Measurements from ENCODE around the gene SYNPO2. TPM values are rescaled to one million over a fixed set of nuclear protein-coding genes. Genes with fewer than 3 reads are reported as not detected.
A peak's percentile ranks its signal among the peaks of the same experiment; 100 is the strongest.
"Not testable (repeated sequence)": the region's sequence is repeated elsewhere in the genome, so short reads cannot be mapped to it uniquely, and the experiment has no call there.

SYNPO2 gene
- total RNA-seq, 1 experiment from 2014 or later = 9.2 TPM

DNA sequence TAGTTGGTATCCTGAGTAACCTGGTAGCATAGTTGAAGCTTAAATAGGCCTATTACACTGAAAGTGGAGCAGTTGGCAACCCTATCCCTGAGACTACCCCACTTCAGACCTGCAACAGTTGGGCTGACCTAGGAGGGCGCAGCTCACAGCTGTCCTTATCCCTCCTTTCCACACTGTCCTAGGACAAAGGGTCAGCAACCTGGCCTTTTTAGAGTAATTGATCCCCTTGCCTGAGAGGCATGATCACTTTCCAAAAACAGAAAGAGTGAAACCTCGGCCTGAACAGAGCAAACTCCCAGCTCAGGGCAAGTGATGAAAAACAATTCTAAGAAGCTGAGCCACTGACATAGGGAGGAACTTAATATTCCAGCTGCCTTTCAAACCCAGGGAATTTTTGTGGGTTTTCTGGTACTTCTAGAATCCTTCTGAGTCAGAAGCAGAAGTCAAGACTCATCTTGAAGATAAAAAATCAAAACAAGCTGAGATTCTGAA lies 152.1 kb downstream of the SYNPO2 start:
- DNase-seq = peak; percentile 42 to 64

DNA sequence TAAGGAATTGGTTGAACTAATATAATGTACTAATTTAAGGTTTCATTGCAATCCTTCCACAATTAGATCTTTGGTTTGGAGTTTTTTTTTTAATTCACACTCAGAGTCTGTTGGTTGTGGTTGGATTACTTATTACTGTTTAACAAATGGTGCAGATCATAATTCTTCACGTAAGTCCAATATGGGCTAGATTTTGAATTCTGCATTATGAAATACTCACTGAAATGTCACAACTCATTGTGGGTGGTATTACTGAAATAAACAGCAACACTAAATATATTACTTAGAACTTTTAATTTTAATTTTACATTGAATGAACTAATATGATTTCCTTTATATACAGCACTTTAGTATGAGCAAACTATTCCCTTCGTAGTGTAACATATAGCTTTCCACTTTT lies 152.7 kb downstream of the SYNPO2 start:
- Histone ChIP-seq H3K4me1 (peaks cover 19% of the 10 kb centered on the region), H3K9me3 (replicated peaks) (no peaks in the 10 kb centered on the region), H3K27me3 (no peaks in the 10 kb centered on the region), H3K27ac (peak overlapping the region; percentile 38), H3K4me3 (no peak overlapping the region), H3K36me3 (no peaks in the 10 kb centered on the region)
- no peak for DNase-seq

More for the DNA sequence above, 152.1 kb downstream of the SYNPO2 start:
- Histone ChIP-seq H3K9me3 (replicated peaks) (no peaks in the 10 kb centered on the region), H3K27me3 (no peaks in the 10 kb centered on the region), H3K4me1 (peaks cover 15% of the 10 kb centered on the region), H3K4me3 (no peak overlapping the region), H3K36me3 (no peaks in the 10 kb centered on the region), H3K27ac (peak overlapping the region; percentile 38)

DNA sequence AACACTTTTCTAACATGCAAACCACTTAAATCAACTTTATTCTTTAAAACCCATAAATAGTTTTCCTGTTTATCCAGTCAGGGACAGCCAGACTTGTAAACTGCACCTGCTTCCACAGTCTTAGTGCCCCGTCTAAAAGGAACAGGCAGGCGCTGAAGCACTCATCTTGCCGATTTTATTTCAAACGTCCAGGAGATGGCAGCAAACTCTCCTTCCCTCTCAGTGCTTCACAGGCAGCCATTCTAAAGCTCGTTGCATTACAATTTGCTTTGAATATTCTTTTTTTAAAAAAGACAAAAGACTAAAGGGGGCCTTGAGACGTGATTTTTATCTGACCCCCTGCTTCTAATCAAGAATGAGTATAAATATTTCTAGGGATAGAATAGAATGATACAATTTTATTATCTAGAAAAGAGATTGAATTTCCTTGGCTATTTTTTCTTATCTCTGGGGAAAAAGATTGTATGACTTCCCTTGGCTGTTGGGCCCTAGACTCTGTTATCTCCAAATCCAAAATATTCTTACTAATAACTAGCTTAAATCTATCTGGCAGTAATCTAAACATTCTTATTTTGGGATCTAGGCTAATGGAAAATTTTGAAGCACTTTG lies 153.4 kb downstream of the SYNPO2 start:
- Histone ChIP-seq H3K27ac (no peak overlapping the region), H3K36me3 (no peaks in the 10 kb centered on the region), H3K9me3 (replicated peaks) (no peaks in the 10 kb centered on the region), H3K4me1 (peaks cover 23% of the 10 kb centered on the region), H3K4me3 (no peak overlapping the region), H3K27me3 (no peaks in the 10 kb centered on the region)
- peak; percentile 73 to 94 for DNase-seq

DNA sequence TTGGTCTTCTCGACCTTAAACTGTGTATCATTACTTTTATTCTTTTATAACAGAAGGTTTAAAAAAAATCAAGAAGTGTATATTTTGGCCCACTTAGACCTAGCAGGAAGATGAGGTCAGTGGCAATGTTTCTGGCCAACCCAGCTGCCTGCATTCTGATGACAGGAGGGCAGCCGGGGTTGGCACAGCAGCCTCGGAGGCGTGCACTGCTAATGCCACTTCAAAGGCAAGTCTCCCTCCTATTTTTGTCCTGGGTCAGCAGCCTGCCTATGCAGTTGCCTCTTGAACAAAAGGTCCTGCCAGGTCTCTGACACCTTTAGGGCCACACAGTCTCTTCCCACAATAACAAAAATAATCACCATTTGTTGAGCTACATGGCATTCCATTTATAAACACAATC lies 157.6 kb downstream of the SYNPO2 start:
- Histone ChIP-seq H3K27me3 (no peaks in the 10 kb centered on the region), H3K27ac (no peak overlapping the region), H3K4me1 (peaks cover 13% of the 10 kb centered on the region), H3K4me3 (no peak overlapping the region), H3K9me3 (replicated peaks) (no peaks in the 10 kb centered on the region), H3K36me3 (no peaks in the 10 kb centered on the region)
- peak; percentile 42 to 45 for DNase-seq

DNA sequence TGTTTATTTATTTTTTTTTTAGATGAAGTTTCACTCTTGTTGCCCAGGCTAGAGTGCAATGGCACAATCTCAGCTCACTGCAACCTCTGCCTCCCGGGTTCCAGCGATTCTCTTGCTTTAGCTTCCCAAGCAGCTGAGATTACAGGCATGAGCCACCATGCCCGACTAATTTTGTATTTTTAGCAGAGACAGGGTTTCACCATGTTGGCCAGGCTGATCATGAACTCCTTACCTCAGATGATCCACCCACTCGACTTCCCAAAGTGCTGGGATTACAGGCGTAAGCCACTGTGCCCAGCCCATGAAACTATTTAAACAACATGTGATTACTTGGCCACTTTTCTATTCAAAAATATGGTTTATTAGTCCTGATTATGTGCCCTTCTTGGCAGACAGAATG lies 158.4 kb downstream of the SYNPO2 start:
- not testable (repeated sequence) for H3K9me3 ChIP-seq (replicated peaks); H3K4me1 ChIP-seq; DNase-seq; H3K27me3 ChIP-seq; H3K36me3 ChIP-seq; H3K4me3 ChIP-seq; H3K27ac ChIP-seq

DNA sequence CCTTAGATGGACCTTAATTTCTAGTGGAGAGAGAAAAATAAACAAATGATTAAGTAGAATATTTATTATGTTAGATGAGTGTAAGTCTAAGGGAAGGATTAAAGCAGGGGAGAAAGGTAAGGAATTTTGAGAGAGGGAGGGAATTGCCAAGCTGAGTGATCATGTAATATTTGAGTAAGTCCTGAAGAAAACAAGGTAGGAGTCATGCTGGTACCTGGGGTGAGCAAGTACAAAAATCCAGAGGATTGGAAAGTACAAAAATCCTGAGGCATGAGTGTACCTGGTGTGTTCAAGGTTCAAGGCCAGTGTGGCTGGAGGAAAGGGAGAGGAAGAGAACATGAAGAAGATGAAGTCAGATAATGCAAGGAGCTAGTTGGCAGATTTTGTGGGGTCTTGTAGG lies 159.8 kb downstream of the SYNPO2 start:
- Histone ChIP-seq H3K4me1 (peaks cover 8% of the 10 kb centered on the region; the same call in 1 of the 2 replicates), H3K27me3 (no peaks in the 10 kb centered on the region), H3K36me3 (no peaks in the 10 kb centered on the region), H3K27ac (no peak overlapping the region), H3K4me3 (no peak overlapping the region), H3K9me3 (replicated peaks) (no peaks in the 10 kb centered on the region)
- no peak for DNase-seq

DNA sequence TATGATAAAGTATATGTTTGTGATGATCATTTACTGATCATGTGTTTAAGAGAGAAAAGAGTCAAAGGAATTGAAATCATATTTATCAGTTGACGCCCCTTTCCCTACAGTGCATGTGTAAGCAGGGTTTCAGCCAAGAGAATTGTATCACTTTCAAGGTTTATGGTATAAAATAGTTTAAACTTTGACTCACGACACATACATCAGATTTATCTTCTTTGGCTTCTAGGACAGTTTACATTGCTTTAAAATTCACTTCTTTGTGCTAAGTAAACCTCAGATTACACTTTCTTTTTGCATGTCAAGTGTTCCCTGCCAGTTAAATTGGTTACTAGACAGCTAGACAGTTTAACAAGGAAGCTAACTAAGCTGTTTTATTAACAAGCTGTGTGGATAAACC lies 160.7 kb downstream of the SYNPO2 start:
- H3K9me3 ChIP-seq (replicated peaks) = no peaks in the 10 kb centered on the region
- H3K27me3 ChIP-seq = no peaks in the 10 kb centered on the region
- DNase-seq = no peak
- no peak overlapping the region for H3K27ac ChIP-seq
- peaks cover 8% of the 10 kb centered on the region; the same call in 1 of the 2 replicates for H3K4me1 ChIP-seq
- H3K4me3 ChIP-seq = no peak overlapping the region
- H3K36me3 ChIP-seq = no peaks in the 10 kb centered on the region

DNA sequence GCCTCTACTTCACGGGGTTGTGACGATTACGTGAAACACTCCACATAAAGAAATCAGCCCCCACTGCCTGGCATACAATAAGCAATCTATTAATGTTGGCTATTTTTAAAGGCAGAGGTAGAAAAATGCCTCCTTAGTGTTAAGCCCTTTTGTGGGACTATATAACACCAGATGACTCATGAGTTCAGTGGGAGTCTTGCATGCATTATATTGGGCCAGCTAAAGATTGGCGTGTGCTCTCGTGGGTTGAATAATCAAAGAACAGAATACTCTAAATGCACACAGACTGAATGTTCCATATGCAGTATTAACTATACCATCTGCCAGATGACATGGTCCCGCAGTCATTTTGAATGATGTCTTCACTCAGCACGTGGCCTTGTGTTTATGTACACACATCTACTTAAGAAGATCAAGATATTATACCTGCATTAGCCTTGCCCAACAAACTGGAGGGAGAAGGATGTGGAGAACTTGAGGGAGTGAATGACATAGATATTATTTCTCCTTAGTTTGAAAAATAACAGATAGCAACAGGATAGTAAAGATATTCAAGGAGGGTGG lies 162.0 kb downstream of the SYNPO2 start:
- Histone ChIP-seq H3K9me3 (replicated peaks) (no peaks in the 10 kb centered on the region), H3K4me3 (no peak overlapping the region), H3K36me3 (no peaks in the 10 kb centered on the region), H3K27ac (no peak overlapping the region), H3K27me3 (no peaks in the 10 kb centered on the region), H3K4me1 (peaks cover 8% of the 10 kb centered on the region; the same call in 1 of the 2 replicates)
- DNase-seq = no peak

DNA sequence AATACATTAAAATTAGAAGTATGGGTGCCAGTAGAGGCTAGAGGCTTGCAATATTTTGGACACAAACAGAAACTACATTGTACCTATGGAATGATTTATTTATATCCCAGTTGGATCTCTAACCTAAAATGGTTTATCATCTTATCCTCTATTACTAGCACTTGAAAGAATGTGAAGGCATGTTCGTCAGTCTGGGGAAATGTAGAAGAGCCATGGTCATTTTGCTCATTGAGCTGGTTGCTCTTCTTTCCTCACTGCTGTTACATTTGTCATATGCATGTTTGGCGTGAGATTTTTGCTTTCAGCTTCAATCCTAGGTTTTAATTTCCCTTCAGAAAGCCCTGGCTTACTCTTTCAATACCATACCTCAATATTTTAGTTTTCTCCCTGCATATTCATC lies 164.6 kb downstream of the SYNPO2 start:
- Histone ChIP-seq H3K27ac (no peak overlapping the region), H3K27me3 (no peaks in the 10 kb centered on the region), H3K4me3 (no peak overlapping the region), H3K4me1 (no peaks in the 10 kb centered on the region), H3K9me3 (replicated peaks) (no peaks in the 10 kb centered on the region), H3K36me3 (no peaks in the 10 kb centered on the region)
- DNase-seq = no peak

DNA sequence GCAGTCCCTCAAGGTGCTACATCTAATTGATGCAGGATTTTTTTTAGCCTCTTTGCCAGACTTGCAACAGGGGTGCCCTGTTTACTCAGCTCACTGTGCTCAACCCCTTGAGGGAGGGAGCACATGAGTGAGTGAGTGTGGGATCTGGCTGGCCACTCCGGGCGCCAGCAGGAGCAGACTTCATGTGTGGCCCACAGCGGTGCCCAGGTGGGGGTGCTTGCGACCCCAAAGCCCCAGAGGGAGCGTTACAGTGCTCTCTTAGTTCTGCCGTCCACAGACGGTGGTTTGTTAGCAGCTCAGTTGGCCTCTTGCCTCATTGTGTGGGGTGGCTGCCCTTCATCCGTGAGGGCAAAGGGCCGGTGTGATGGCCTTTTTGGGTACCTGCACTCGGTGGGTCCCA lies 165.3 kb downstream of the SYNPO2 start:
- H3K4me1 ChIP-seq = no peaks in the 10 kb centered on the region
- H3K36me3 ChIP-seq = no peaks in the 10 kb centered on the region
- H3K4me3 ChIP-seq = no peak overlapping the region
- H3K27ac ChIP-seq = no peak overlapping the region
- H3K27me3 ChIP-seq = no peaks in the 10 kb centered on the region
- no peak for DNase-seq
- no peaks in the 10 kb centered on the region for H3K9me3 ChIP-seq (replicated peaks)

DNA sequence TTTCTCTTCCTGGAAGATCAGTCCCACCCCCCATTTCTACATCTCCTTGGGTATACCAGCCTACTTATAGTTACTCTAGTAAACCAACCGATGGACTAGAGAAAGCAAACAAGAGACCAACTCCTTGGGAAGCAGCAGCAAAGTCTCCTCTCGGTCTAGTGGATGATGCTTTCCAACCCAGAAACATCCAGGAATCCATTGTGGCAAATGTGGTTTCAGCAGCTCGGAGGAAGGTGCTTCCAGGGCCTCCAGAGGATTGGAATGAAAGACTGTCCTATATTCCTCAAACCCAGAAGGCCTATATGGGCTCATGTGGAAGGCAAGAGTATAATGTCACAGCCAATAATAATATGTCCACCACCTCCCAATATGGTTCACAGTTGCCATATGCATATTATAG lies 168.8 kb downstream of the SYNPO2 start:
- H3K36me3 ChIP-seq = no peaks in the 10 kb centered on the region
- no peak overlapping the region for H3K27ac ChIP-seq
- H3K27me3 ChIP-seq = no peaks in the 10 kb centered on the region
- H3K4me3 ChIP-seq = no peak overlapping the region
- DNase-seq = no peak
- no peaks in the 10 kb centered on the region for H3K4me1 ChIP-seq
- H3K9me3 ChIP-seq (replicated peaks) = 0 out of 2 replicates have a peak, but pooled peaks cover 3% of the 10 kb centered on the region

DNA sequence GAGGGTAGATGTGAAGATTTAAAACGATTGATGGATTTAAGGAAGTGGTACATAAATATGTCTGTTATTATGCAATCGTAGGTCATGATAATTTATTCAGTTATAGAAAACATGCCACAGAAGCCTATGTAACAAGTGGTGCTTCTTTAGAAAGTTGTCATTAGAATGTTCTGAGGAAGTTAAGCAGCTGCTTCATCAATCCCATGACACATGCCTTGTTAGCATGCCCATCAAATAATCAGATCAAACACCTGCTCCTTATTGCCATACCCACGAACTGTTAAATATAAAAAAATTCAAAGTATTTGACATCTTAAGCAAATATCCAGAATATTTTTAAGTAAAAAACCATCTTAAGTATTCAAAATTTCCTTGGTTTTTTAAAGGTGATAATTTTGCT lies 170.6 kb downstream of the SYNPO2 start:
- Histone ChIP-seq H3K9me3 (replicated peaks) (peaks cover 7% of the 10 kb centered on the region; the same call in 1 of the 2 replicates), H3K27me3 (no peaks in the 10 kb centered on the region), H3K4me3 (no peak overlapping the region), H3K4me1 (no peaks in the 10 kb centered on the region), H3K27ac (no peak overlapping the region), H3K36me3 (no peaks in the 10 kb centered on the region)
- no peak for DNase-seq

DNA sequence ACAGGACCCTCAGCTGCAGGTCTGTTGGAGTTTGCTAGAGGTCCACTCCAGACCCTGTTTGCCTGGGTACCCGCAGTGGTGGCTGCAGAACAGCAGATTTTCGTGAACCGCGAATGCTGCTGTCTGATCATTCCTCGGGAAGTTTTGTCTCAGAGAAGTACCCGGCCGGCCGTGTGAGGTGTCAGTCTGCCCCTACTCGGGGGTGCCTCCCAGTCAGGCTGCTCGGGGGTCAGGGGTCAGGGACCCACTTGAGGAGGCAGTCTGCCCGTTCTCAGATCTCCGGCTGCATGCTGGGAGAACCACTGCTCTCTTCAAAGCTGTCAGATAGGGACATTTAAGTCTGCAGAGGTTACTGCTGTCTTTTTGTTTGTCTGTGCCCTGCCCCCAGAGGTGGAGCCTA lies 178.5 kb downstream of the SYNPO2 start:
- H3K36me3 ChIP-seq; H3K9me3 ChIP-seq (replicated peaks); DNase-seq; H3K27ac ChIP-seq; H3K4me1 ChIP-seq; H3K27me3 ChIP-seq: not testable (repeated sequence)
- H3K4me3 ChIP-seq = peak overlapping the region; percentile 48

DNA sequence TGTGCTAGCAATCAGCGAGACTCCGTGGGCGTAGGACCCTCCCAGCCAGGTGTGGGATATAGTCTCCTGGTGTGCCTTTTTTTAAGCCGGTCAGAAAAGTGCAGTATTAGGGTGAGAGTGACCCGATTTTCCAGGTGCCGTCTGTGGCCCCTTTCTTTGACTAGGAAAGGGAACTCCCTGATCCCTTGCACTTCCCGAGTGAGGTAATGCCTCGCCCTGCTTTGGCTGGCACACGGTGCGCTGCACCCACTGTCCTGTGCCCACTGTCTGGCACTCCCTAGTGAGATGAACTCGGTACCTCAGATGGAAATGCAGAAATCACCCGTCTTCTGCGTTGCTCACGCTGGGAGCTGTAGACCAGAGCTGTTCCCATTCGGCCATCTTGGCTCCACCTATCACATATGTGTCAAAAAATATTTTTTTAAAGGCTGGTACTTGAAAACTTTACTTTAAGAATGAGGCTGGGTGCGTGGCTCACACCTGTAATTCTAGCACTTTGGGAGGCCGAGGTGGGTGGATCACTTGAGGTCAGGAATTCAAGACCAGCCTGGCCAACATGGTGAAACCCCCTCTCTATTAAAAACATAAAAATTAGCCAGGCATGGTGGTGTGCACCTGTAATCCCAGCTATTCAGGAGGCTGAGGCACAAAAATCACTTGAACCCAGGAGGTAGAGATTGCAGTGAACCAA lies 179.2 kb downstream of the SYNPO2 start:
- H3K36me3 ChIP-seq; H3K27ac ChIP-seq; DNase-seq; H3K9me3 ChIP-seq (replicated peaks); H3K4me1 ChIP-seq; H3K27me3 ChIP-seq: not testable (repeated sequence)
- peak overlapping the region; percentile 48 for H3K4me3 ChIP-seq

DNA sequence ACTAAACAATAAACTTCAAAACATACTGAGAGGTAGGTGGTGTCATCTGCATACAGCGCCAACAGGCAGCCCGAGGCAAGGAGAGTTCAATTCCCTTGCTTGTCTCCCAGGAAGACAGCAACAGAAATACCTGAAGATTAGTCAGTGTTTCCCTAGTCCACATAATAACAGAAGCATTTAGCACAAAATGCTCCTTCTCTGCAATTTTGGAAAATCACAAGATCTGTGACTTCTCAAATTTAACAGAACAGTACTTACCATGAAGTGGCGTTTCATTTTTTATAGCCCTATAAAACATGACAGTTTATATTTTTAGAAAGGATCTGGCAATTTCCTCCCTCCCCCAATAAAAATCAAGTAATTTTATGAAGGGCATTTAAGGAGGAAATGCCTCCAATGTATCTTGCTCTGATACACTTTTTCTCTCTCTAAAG lies 179.9 kb downstream of the SYNPO2 start:
- no peak overlapping the region for H3K27ac ChIP-seq
- DNase-seq = no peak
- no peak overlapping the region for H3K4me3 ChIP-seq
- peaks cover 6% of the 10 kb centered on the region for H3K9me3 ChIP-seq (replicated peaks)
- 0 out of 2 replicates have a peak, but pooled peaks cover 2% of the 10 kb centered on the region for H3K4me1 ChIP-seq
- peaks cover 3% of the 10 kb centered on the region; the same call in 1 of the 2 replicates for H3K36me3 ChIP-seq
- no peaks in the 10 kb centered on the region for H3K27me3 ChIP-seq
